Keratinocyte (primary cell): Measurements from ENCODE around the gene REEP2. TPM values are rescaled to one million over a fixed set of nuclear protein-coding genes. Genes with fewer than 3 reads are reported as not detected.

Experiments
- DNase-seq: peaks from one replicate; pipeline ENCODE4 v3.0.0-alpha.2; 2011; ENCODE audit warnings: low read depth, missing footprints, low spot score
- FAIRE-seq: peaks from 2 replicates; lab custom pipeline; 2011; peaks lifted over from hg19 to GRCh38; lab: Jason Lieb, UNC
- H2AFZ ChIP-seq: 2 replicates; pipeline ENCODE4 v1.6.0; 2012; ENCODE audit warnings: low read length, control low read depth, inconsistent platforms; ENCODE audit not compliant: control insufficient read depth
- H3K27ac ChIP-seq: 2 replicates; pipeline ENCODE4 v1.5.1; 2011; ENCODE audit warnings: low read length; ENCODE audit not compliant: control insufficient read depth, insufficient read depth
- H3K27me3 ChIP-seq: 3 replicates; pipeline ENCODE4 v1.6.0; 2011; ENCODE audit warnings: low read length; ENCODE audit not compliant: control insufficient read depth, insufficient read depth; ENCODE audit errors: extremely low read depth
- H3K36me3 ChIP-seq, 2 experiments: 2 replicates in 1 of 2; 3 replicates in 1 of 2; pipeline ENCODE4 v1.5.1; 2011; ENCODE audit warnings: low read length in 2 of 2, mild to moderate bottlenecking in 1 of 2; ENCODE audit not compliant: control insufficient read depth in 2 of 2, insufficient read depth in 2 of 2; ENCODE audit errors: extremely low read depth in 1 of 2
- H3K4me1 ChIP-seq: 3 replicates; pipeline ENCODE4 v1.5.1; 2011; ENCODE audit warnings: low read length; ENCODE audit not compliant: control insufficient read depth, insufficient read depth; ENCODE audit errors: extremely low read depth
- H3K4me2 ChIP-seq: 3 replicates; pipeline ENCODE4 v1.6.0; 2011; ENCODE audit warnings: low read depth, low read length; ENCODE audit not compliant: control insufficient read depth, insufficient read depth; ENCODE audit errors: extremely low read depth
- H3K4me3 ChIP-seq, 3 experiments: fragments of 200-600 bp in 1 of 3; sonication (generic) in 1 of 3; 2 replicates in 2 of 3; 3 replicates in 1 of 3; pipeline ENCODE4 v1.5.1; 2011 to 2016; ENCODE audit warnings: low read length in 3 of 3, mild to moderate bottlenecking in 3 of 3, control low read depth in 2 of 3, inconsistent platforms in 1 of 3, low read depth in 1 of 3, mixed read lengths in 1 of 3, mixed run types in 1 of 3, moderate library complexity in 1 of 3; ENCODE audit not compliant: control insufficient read depth in 2 of 3, insufficient read depth in 2 of 3; ENCODE audit errors: extremely low read depth in 1 of 3
- H3K79me2 ChIP-seq: 2 replicates; pipeline ENCODE4 v1.6.0; 2012; ENCODE audit warnings: low read length; ENCODE audit not compliant: control insufficient read depth, insufficient read depth
- H3K9ac ChIP-seq: 3 replicates; pipeline ENCODE4 v1.6.0; 2011; ENCODE audit warnings: low read length; ENCODE audit not compliant: control insufficient read depth, insufficient read depth; ENCODE audit errors: extremely low read depth
- H3K9me1 ChIP-seq: 3 replicates; pipeline ENCODE4 v1.6.0; 2011; ENCODE audit warnings: low read length; ENCODE audit not compliant: control insufficient read depth, insufficient read depth; ENCODE audit errors: extremely low read depth
- H3K9me3 ChIP-seq: 2 replicates; pipeline ENCODE4 v1.5.1; 2012; ENCODE audit warnings: low read depth, low read length; ENCODE audit not compliant: control insufficient read depth
- H4K20me1 ChIP-seq: 3 replicates; pipeline ENCODE4 v1.6.0; 2011; ENCODE audit warnings: low read length; ENCODE audit not compliant: control insufficient read depth, insufficient read depth; ENCODE audit errors: extremely low read depth
- CTCF ChIP-seq, 3 experiments: IDR thresholded peaks in 1 of 3; conservative IDR thresholded peaks in 1 of 3; optimal IDR thresholded peaks in 1 of 3; 2 replicates in 2 of 3; 3 replicates in 1 of 3; pipeline versions ENCODE3 to v1.5.1; 2011; ENCODE audit warnings: low read length in 3 of 3, mild to moderate bottlenecking in 3 of 3, moderate library complexity in 2 of 3, control low read depth in 1 of 3, inconsistent platforms in 1 of 3; ENCODE audit not compliant: insufficient read depth in 2 of 3; ENCODE audit errors: extremely low read depth in 1 of 3
- EZH2 ChIP-seq: IDR thresholded peaks from one replicate; pipeline ENCODE4 v1.6.1; 2012; ENCODE audit warnings: inconsistent platforms, mild to moderate bottlenecking, low read length, moderate library complexity
- dilution Hi-C: fragments of 300-500 bp; cut with MboI; formaldehyde crosslinking; loops from one replicate; pipeline ENCODE4 v1.7.0; 2020; ENCODE audit warnings: low sequenced_read_pairs; ENCODE audit not compliant: extremely low pct_ligation_motif_present
- polyA plus RNA-seq, 5 experiments: library from polyadenylated mRNA; depleted of rRNA in 3 of 5; stranded (reverse) in 3 of 5; stranded (forward) in 1 of 5; unstranded in 1 of 5; fragments of >200 nt; gene quantifications; 1 replicate in 1 of 5; 2 replicates in 3 of 5; 3 replicates in 1 of 5; pipeline versions ENCODE4 v1.2.1 to v1.2.3, GENCODE V29; 2011 to 2012; ENCODE audit warnings: missing spikeins in 2 of 5, low read depth in 1 of 5, low replicate concordance in 1 of 5

The REEP2 gene
- polyA plus RNA-seq, 1 donor (not counting 4 experiments of a cell fraction or from before 2014, with no cell fraction given) = 0.35 TPM

GRCh38 chr5:138460032-138460693 is 21.3 kb downstream of the REEP2 start:
- dilution Hi-C loops = no loop called here
- no peak overlapping the region for H3K4me2 ChIP-seq
- no peak overlapping the region for H2AFZ ChIP-seq
- no peaks in the 10 kb centered on the region for H3K79me2 ChIP-seq
- no peaks in the 10 kb centered on the region for H4K20me1 ChIP-seq
- no peaks in the 10 kb centered on the region for H3K36me3 ChIP-seq
- no peak overlapping the region for H3K4me3 ChIP-seq
- H3K9ac ChIP-seq = no peak overlapping the region
- no peaks in the 10 kb centered on the region for H3K9me1 ChIP-seq
- H3K27me3 ChIP-seq = no peaks in the 10 kb centered on the region
- H3K27ac ChIP-seq = no peak overlapping the region
- FAIRE-seq = no peak
- DNase-seq = no peak
- TF ChIP-seq CTCF (optimal IDR thresholded peaks at IDR 0.05 in 1 of 3, IDR thresholded peaks at IDR 0.05 in 1 of 3, conservative IDR thresholded peaks at IDR 0.05 in 1 of 3; ENCODE audit: extremely low read depth in 1 of 3, insufficient read depth in 2 of 3, low read length in 3 of 3) = no peak
- no peak for TF ChIP-seq EZH2
- H3K9me3 ChIP-seq = no peaks in the 10 kb centered on the region
- H3K4me1 ChIP-seq = peaks cover 12% of the 10 kb centered on the region

- H4K20me1 ChIP-seq = peaks cover 6% of the 10 kb centered on the region
- no peak overlapping the region for H3K9ac ChIP-seq
- H3K27me3 ChIP-seq = no peaks in the 10 kb centered on the region
- peaks cover 0 to under 1% of the 10 kb centered on the region in 2 experiments for H3K36me3 ChIP-seq
- DNase-seq (no peak), FAIRE-seq (peak; percentile 93)
- no peak overlapping the region for H3K4me3 ChIP-seq
- H3K4me2 ChIP-seq = peak overlapping the region; percentile 8
- H3K9me1 ChIP-seq = no peaks in the 10 kb centered on the region
- H2AFZ ChIP-seq = peak overlapping the region; percentile 24
- dilution Hi-C loops = no loop called here
- H3K9me3 ChIP-seq = no peaks in the 10 kb centered on the region
- H3K4me1 ChIP-seq = peaks cover 13% of the 10 kb centered on the region
- H3K79me2 ChIP-seq = peaks cover 7% of the 10 kb centered on the region
- H3K27ac ChIP-seq = no peak overlapping the region
- TF ChIP-seq EZH2 = no peak
- no peak for TF ChIP-seq CTCF (optimal IDR thresholded peaks at IDR 0.05 in 1 of 3, IDR thresholded peaks at IDR 0.05 in 1 of 3, conservative IDR thresholded peaks at IDR 0.05 in 1 of 3; ENCODE audit: extremely low read depth in 1 of 3, insufficient read depth in 2 of 3, low read length in 3 of 3)
These were observed 22.7 kb downstream of the REEP2 start for GRCh38 chr5:138461343-138462125.
